Frontal cortex (tissue), 4 donors: Measurements from ENCODE around the gene SNED1. TPM values are rescaled to one million over a fixed set of nuclear protein-coding genes. Genes with fewer than 3 reads are reported as not detected.

Experiments
- DNase-seq, 2 donors: peaks; one replicate each; pipeline ENCODE4 v3.0.0; 2012; ENCODE audit warnings: low spot score in 2 of 2
- FAIRE-seq: peaks from 2 replicates; lab custom pipeline; 2012; peaks lifted over from hg19 to GRCh38; lab: Jason Lieb, UNC
- total RNA-seq: library from RNA; depleted of rRNA; stranded (reverse); fragments of >200 nt; gene quantifications from one replicate; pipeline ENCODE4 v1.2.3, GENCODE V29; 2014
- donor health status: control.
- donor health status: control.
- donor health status: control.

Gene SNED1
- total RNA-seq: 4.5 TPM

DNA sequence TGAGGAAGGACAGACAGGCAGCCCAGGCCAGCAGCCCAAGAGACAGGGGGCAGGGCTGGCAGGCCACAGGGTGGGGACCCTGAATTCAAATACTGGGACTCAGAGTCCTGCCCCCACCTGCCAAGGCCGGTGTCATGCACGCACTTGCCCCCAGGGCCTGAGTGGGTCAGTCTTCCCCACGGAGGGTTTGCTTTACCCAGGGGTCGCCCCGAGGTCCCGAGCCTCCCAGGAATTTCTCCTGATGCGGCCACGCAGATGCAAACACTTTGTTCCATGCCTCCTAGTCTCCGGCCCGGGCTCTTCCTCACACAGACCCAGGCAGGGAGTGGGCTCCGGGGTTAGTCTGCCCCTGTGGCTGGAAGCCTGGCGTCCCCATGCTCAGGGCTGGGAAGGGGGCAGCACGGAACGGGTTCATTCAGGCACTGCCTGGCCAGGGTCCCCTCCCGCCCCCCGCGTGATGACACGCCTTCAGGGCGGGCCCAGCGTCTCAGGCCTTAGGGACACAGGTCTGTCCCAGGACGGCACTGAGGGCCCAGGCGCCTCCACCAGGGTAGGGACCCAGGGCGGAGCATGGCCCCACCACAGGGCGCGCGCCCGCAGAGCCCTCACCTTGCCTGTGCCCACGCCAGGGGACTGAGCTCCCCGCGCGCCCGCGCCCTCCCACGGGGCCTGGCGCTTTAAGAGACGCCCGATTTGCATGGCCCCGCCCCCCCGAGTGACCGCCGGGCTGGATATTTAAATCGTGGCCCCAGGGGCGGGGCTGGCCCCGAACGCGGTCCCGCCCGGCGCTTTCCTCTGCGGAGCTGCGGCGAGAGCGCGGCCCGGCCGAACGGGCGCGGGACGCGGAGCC is at the start of gene SNED1:
Gene SNED1 (plus strand): TSS at position 763 of the 850 bp plus-strand sequence. CDS start 220 bp downstream, outside the sequence.
- DNase-seq: peak; percentile 71 to 76
- no peak for FAIRE-seq

GRCh38 chr2:240948905-240949790 is 49.3 kb upstream of the SNED1 start:
- FAIRE-seq: no peak

DNA sequence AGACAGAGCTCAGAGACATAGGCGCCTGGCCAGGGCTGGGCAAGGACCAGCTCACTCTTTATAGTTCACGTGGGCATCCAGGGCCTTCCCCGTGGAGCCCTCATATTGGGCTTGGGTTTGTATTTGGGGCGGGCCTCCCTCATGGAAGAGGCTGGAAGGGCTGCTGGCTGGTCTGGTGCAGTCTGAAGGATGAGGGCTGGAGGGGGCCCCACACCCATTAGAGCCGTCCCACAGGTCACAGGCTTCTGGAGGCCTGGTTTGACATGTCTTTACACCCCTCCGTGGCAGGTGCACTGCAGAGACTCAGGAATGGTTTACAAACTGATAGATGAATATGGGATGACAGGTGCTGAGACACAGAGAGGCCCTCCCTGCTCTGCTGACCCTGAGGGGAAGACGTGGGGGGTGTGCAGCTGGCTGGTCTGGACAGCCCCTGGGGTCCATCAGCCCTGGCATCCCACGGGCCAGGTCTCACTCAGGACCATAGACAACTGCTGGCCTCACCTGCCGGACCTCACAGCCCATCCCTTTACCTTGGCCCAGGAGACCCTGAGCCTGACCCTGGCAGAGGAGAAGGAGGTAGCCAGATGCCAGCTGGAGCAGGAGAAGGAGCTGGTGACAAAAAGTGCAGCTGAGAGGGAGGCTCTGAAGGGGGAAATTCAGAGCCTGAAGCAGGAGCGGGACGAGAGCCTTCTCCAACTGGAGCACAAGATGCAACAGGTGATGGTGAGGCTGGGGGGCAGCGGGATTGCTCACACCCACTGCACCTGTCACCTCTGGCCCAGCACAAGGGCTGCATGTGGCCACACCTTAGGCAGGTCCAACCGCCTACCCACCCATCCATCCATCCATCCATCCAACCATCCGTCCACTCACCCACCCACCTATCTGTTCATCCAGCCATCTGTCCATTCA is 48.4 kb upstream of the SNED1 start:
- DNase-seq: no peak
- no peak for FAIRE-seq

More at GRCh38 chr2:240948905-240949790, 49.3 kb upstream of the SNED1 start:
- DNase-seq: no peak

- FAIRE-seq (no peak), DNase-seq (no peak)
Measured at GRCh38 chr2:240951045-240951594, 47.3 kb upstream of the SNED1 start.

DNA sequence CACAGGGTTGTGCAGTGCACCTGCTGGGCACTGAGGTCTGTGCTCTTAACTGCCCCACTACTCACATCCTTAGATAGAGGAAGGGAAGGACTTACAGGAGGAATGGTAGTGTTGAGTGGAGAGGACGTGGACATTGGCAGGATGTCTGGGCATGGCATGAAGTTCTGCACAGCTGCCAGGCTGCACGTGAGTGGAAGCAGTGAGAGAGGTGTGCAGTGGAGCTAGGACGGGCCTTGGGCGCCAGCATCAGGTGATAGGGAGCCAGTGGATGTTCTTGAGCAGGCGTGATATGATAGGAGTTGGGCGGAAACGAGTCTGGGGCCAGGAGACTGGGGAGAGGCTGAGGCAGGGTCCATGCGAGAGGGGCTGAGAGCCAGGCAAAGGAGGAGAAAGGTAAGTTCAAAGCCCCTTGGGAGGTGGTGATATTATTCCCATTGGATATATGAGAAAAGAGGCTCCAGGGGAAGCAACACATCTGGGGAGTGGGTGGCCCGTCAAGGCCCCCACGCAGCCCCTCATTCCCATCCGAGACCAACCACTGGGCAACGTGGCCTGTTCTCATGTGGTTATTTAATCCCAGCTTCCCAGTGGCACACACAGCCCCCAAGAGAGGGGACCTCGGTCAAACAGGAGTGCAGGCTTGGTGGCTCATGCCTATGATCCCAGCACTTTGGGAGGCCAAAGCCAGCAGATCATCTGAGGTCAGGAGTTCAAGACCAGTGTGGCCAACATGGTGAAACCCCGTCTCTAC is 45.7 kb upstream of the SNED1 start:
- FAIRE-seq: no peak
- no peak for DNase-seq

DNA sequence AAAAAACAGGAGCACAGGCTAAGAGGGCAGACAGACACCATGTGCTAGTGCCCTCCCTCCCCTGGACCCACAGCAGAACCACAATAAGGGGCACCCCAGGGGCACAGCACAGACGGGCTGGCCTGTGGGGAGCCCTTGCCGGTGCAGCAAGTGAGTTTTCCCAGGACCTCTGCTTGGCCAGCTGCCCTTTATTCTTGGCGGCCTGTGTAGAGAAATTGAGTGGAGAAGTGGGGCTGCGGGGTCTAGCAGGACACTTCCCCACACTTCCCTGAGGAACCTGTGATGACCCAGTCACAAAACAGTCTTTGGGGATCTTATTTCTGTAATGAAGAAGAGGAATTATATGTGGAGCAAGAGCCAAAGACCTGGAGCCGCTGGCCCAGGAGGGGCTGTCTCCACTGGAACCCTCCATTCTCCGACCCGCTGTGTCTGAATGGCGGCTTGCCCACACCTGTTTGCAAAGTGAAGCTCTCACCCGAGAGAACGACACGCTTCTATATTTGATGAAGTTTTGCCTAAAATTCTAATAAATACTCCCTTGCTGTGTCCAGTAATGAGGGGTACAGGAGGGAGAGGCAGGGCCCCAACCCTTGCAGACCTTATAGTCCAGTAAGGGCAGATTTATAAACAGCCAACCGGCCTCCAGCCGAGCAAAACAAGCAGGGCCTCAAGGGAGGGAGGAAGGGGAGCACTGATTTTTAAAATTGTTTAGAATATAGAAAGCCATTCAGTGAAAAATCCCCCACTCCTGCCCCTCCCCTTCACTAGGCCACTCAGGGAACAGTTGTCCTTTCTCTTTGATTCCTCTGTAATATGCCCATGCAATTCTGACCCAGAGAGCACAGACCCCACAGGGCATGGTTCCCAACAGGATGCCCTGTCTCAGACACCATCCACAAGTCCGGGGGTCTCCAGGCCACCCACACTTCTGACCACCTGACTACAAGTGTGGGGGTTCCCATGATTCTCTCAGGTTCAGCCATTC is 44.7 kb upstream of the SNED1 start:
- DNase-seq (no peak), FAIRE-seq (no peak)

- FAIRE-seq (no peak), DNase-seq (no peak)
Measured at GRCh38 chr2:240954436-240955305, 43.7 kb upstream of the SNED1 start.

GRCh38 chr2:240955306-240956170 is 42.9 kb upstream of the SNED1 start:
- no peak for FAIRE-seq

DNA sequence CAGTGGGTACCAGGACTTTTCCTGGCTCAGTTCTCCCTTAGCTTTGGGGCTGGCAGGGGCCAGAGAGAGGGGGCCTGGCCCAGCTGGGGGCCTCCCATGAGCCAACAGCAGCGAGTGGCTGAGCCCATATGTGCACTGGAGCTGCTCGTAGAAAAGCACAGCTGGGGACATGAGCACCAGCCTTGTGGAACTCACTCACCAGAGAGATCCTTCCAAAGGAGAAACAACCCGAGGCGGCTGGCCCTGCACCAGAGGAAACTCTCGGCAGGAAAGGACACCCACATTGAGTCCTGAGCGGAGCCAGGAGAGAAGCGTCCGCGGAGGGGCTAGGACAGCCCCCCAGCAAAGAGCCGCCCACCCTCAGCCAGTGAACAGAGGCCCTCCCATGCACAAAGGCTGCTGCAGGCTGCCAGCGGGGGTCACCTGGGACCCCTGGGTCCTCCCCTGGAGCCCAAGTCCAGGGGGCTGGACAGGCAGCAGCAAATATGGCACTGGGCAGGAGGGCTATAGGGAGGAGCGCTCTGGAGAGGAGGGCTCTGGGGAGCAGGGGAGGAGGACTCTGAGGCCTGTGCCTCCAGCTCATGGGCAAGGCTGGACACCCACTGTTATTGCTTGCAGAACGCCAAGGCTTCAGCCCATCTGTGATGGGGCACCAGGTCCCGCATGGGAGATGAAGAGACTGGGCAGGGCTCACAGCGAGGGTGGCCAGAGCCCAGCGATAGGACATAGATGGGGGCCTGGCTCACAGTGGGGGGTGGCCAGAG is 42.1 kb upstream of the SNED1 start:
- no peak for FAIRE-seq
- peak in 1 of 2 donors; percentile 12 for DNase-seq

More at GRCh38 chr2:240955306-240956170, 42.9 kb upstream of the SNED1 start:
- no peak for DNase-seq

DNA sequence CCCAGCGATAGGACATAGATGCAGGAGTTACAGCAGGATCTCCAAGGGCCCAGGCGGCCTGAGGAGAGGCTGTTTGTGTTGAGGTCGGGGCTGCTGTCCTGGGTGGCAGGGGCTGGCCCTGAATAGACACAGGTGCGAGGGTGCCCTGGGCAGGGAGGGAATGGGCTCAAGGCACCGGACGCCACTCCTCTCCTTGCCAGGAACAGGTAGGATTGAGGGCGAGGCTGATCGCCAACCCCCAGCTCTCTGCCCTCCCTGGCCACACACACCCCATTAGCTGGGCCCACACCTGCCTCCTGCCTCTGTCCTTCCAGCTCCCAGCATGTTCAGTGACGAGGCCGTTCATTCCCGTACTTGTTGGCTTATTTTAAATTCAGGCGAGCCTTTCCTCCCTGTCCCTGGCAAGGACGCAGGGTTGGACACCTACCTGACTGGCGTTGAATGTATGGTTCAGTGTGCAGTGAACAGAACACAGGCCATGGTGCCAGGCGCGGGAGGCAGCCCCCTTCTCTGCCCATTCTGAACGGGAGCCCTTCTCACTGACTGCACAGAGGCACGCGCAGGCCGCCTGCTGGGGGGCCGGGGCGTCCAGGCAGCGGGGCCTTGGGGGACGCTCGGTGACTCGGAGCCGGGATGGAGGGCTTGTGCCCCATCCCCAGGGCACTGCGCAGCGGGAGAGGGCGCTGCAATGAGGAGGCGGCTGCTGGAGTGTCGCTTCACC is 41.3 kb upstream of the SNED1 start:
- no peak for FAIRE-seq
- peak in 1 of 2 donors; percentile 2 for DNase-seq

GRCh38 chr2:240957656-240958365 is 40.6 kb upstream of the SNED1 start:
- peak in 1 of 2 donors; percentile 37 for DNase-seq
- FAIRE-seq: no peak

DNA sequence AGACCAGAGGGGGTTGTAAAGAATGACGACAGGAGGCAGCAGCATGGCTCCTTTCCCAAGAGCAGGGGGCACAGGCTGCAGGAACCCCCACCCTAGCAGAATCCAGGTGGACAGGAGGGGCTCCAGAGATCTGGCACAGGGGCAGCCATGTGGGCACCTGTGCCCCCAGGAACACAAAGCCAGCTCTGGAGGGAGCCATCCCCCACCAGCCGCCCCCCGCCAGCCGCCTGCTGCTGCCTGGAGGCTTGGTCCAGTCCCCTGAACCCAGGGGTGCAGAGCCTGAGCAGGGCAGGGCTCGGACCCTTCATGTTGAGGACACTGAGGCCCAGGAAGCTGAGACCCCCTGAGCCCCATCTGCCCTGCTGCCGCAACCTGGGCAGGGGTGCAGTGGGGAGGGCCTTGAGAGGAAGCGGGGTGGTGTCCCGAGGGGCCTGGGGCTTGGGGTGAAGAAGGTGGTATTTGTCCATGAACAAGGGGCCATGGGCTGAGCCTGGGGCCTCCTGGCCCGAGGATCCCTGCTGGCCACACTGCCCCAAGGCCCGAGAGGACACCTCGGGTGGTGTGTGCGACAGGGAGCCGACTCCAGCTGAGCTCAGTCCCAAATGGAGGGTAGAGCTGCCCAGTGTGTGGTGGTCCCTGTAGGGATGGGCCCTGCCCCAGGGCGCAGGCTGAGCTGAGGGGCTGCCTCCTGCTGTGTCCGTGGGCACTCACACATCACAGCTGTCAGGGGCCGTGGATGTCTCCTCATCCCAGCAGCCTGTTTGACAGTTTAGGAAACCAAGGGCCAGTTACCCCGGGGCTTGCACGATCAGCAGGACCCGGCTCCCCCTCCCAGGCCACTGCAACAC is 39.8 kb upstream of the SNED1 start:
- peak in 1 of 2 donors; percentile 21 for DNase-seq
- no peak for FAIRE-seq
